Endothelial cell of umbilical vein (primary cell): ENCODE results near the gene TMEFF1.

Source experiments
- CTCF ChIP-seq, 2 donors: IDR thresholded peaks; 1 replicate in 1 of 2; 2 replicates in 1 of 2; pipeline ENCODE4 v1.5.1; 2011; ENCODE audit warnings: low read length in 2 of 2, mild to moderate bottlenecking in 2 of 2, moderate library complexity in 2 of 2, control low read depth in 1 of 2, inconsistent platforms in 1 of 2, low read depth in 1 of 2; ENCODE audit not compliant: insufficient read depth in 1 of 2; ENCODE audit errors: extremely low read depth in 1 of 2
- EZH2 ChIP-seq: IDR thresholded peaks from 2 replicates; pipeline ENCODE4 v1.6.1; 2012; ENCODE audit warnings: borderline replicate concordance, low read depth, mild to moderate bottlenecking, moderate library complexity, low read length, inconsistent platforms; ENCODE audit not compliant: severe bottlenecking
- FOS ChIP-seq: IDR thresholded peaks from 2 replicates; pipeline ENCODE4 v1.6.1; 2011; ENCODE audit warnings: mild to moderate bottlenecking, low read length, moderate library complexity, borderline replicate concordance; ENCODE audit not compliant: insufficient read depth
- GATA2 ChIP-seq: IDR thresholded peaks from 2 replicates; pipeline ENCODE4 v1.7.0; 2011; ENCODE audit warnings: low read depth, mild to moderate bottlenecking, moderate library complexity, mixed read lengths, low read length; ENCODE audit not compliant: insufficient read length, insufficient read depth
- JUN ChIP-seq: IDR thresholded peaks from 2 replicates; pipeline ENCODE4 v1.6.1; 2011; ENCODE audit warnings: borderline replicate concordance, low read depth; ENCODE audit not compliant: insufficient read length, insufficient read depth
- MAX ChIP-seq: IDR thresholded peaks from 2 replicates; pipeline ENCODE4 v1.6.1; 2011; ENCODE audit not compliant: insufficient read depth, insufficient read length
- MYC ChIP-seq: IDR thresholded peaks from one replicate; pipeline ENCODE4 v1.6.1; 2011; ENCODE audit warnings: mild to moderate bottlenecking, low read depth, low read length
- POLR2A ChIP-seq: IDR thresholded peaks from 2 replicates; pipeline ENCODE4 v1.6.1; 2012; ENCODE audit warnings: low read depth, mild to moderate bottlenecking, control low read depth, low read length
- POLR2AphosphoS5 ChIP-seq: IDR thresholded peaks from 2 replicates; pipeline ENCODE4 v1.6.1; 2012; ENCODE audit warnings: low read depth, mild to moderate bottlenecking, control low read depth, low read length, moderate library complexity; ENCODE audit not compliant: insufficient read depth

- TF ChIP-seq CTCF (IDR thresholded peaks at IDR 0.05; ENCODE audit: extremely low read depth in 1 of 2, insufficient read depth in 1 of 2, low read depth in 1 of 2, low read length in 2 of 2) (peak; percentile 52 to 64), MAX (no peak), GATA2 (no peak), POLR2A (no peak), EZH2 (no peak), POLR2AphosphoS5 (no peak), FOS (no peak), MYC (no peak), JUN (no peak)
Measured at GRCh38 chr9:100595391-100596199, 122.6 kb downstream of the TMEFF1 start.
